Measurements from ENCODE around the gene FIG4. TPM values are rescaled to one million over a fixed set of nuclear protein-coding genes. Genes with fewer than 3 reads are reported as not detected.

FIG4 gene
- total RNA-seq, 2 experiments from 2014 or later = 13.8 to 14.5 TPM

GRCh38 chr6:109791301-109791700 lies 100.2 kb downstream of the FIG4 start:
- DNase-seq = no peak
- H3K27me3 Mint-ChIP-seq = no peaks in the 10 kb centered on the region
- peaks cover 19% of the 10 kb centered on the region for H3K36me3 Mint-ChIP-seq
- H3K9me3 Mint-ChIP-seq = peaks cover 4% of the 10 kb centered on the region
- H3K4me1 Mint-ChIP-seq = peaks cover 10% of the 10 kb centered on the region
- H3K27ac Mint-ChIP-seq = no peak overlapping the region
- no peak overlapping the region for H3K4me3 Mint-ChIP-seq

GRCh38 chr6:109793021-109793420 lies 101.9 kb downstream of the FIG4 start:
- no peak overlapping the region for H3K27ac Mint-ChIP-seq
- H3K4me1 Mint-ChIP-seq = peaks cover 6% of the 10 kb centered on the region
- H3K36me3 Mint-ChIP-seq = peaks cover 12% of the 10 kb centered on the region
- H3K9me3 Mint-ChIP-seq = no peaks in the 10 kb centered on the region
- no peak overlapping the region for H3K4me3 Mint-ChIP-seq
- H3K27me3 Mint-ChIP-seq = no peaks in the 10 kb centered on the region
- no peak for DNase-seq

GRCh38 chr6:109793792-109794191 lies 102.7 kb downstream of the FIG4 start:
- Mint-ChIP-seq H3K9me3 (no peaks in the 10 kb centered on the region), H3K27me3 (no peaks in the 10 kb centered on the region), H3K27ac (no peak overlapping the region), H3K4me3 (no peak overlapping the region), H3K36me3 (peaks cover 9% of the 10 kb centered on the region), H3K4me1 (peaks cover 6% of the 10 kb centered on the region)
- no peak for DNase-seq

- H3K27ac Mint-ChIP-seq = no peak overlapping the region
- no peaks in the 10 kb centered on the region for H3K27me3 Mint-ChIP-seq
- no peak for DNase-seq
- H3K4me1 Mint-ChIP-seq = peaks cover 6% of the 10 kb centered on the region
- H3K36me3 Mint-ChIP-seq = peaks cover 7% of the 10 kb centered on the region
- no peaks in the 10 kb centered on the region for H3K9me3 Mint-ChIP-seq
- no peak overlapping the region for H3K4me3 Mint-ChIP-seq
Measured at GRCh38 chr6:109794201-109794923, 103.3 kb downstream of the FIG4 start.

GRCh38 chr6:109795994-109796555 lies 105.0 kb downstream of the FIG4 start:
- Mint-ChIP-seq H3K36me3 (peaks cover 8% of the 10 kb centered on the region), H3K4me3 (no peak overlapping the region), H3K27ac (no peak overlapping the region), H3K4me1 (peaks cover 6% of the 10 kb centered on the region), H3K27me3 (no peaks in the 10 kb centered on the region), H3K9me3 (no peaks in the 10 kb centered on the region)
- DNase-seq = no peak

GRCh38 chr6:109799129-109799528 lies 108.0 kb downstream of the FIG4 start:
- Mint-ChIP-seq H3K9me3 (no peaks in the 10 kb centered on the region), H3K4me1 (peaks cover 9% of the 10 kb centered on the region), H3K4me3 (no peak overlapping the region), H3K27me3 (no peaks in the 10 kb centered on the region), H3K27ac (no peak overlapping the region), H3K36me3 (peaks cover 14% of the 10 kb centered on the region)
- DNase-seq = no peak

- Mint-ChIP-seq H3K4me1 (peaks cover 10% of the 10 kb centered on the region), H3K36me3 (peaks cover 13% of the 10 kb centered on the region), H3K9me3 (no peaks in the 10 kb centered on the region), H3K27ac (no peak overlapping the region), H3K27me3 (no peaks in the 10 kb centered on the region), H3K4me3 (no peak overlapping the region)
- DNase-seq = no peak
Measured at GRCh38 chr6:109799664-109800063, 108.6 kb downstream of the FIG4 start.

- Mint-ChIP-seq H3K36me3 (peaks cover 10% of the 10 kb centered on the region), H3K27ac (no peak overlapping the region), H3K27me3 (no peaks in the 10 kb centered on the region)
Measured at GRCh38 chr6:109800771-109801170, 109.7 kb downstream of the FIG4 start.

GRCh38 chr6:109801794-109802193 lies 110.7 kb downstream of the FIG4 start:
- Mint-ChIP-seq H3K4me1 (peaks cover 4% of the 10 kb centered on the region), H3K27ac (no peak overlapping the region), H3K27me3 (no peaks in the 10 kb centered on the region), H3K9me3 (no peaks in the 10 kb centered on the region), H3K36me3 (peaks cover 16% of the 10 kb centered on the region), H3K4me3 (no peak overlapping the region)
- DNase-seq = no peak

More at GRCh38 chr6:109800771-109801170, 109.7 kb downstream of the FIG4 start:
- H3K9me3 Mint-ChIP-seq = no peaks in the 10 kb centered on the region
- no peak overlapping the region for H3K4me3 Mint-ChIP-seq
- no peak for DNase-seq
- H3K4me1 Mint-ChIP-seq = peaks cover 6% of the 10 kb centered on the region

- peaks cover 27% of the 10 kb centered on the region for H3K36me3 Mint-ChIP-seq
- no peak for DNase-seq
- no peaks in the 10 kb centered on the region for H3K9me3 Mint-ChIP-seq
- peaks cover 4% of the 10 kb centered on the region for H3K4me1 Mint-ChIP-seq
- H3K4me3 Mint-ChIP-seq = no peak overlapping the region
- no peaks in the 10 kb centered on the region for H3K27me3 Mint-ChIP-seq
- no peak overlapping the region for H3K27ac Mint-ChIP-seq
Measured at GRCh38 chr6:109804020-109804419, 112.9 kb downstream of the FIG4 start.

- no peaks in the 10 kb centered on the region for H3K9me3 Mint-ChIP-seq
- H3K4me1 Mint-ChIP-seq = peaks cover 4% of the 10 kb centered on the region
- no peak for DNase-seq
- H3K27me3 Mint-ChIP-seq = no peaks in the 10 kb centered on the region
- no peak overlapping the region for H3K4me3 Mint-ChIP-seq
- H3K36me3 Mint-ChIP-seq = peaks cover 21% of the 10 kb centered on the region
- H3K27ac Mint-ChIP-seq = no peak overlapping the region
Measured at GRCh38 chr6:109807881-109808280, 116.8 kb downstream of the FIG4 start.

GRCh38 chr6:109808837-109809236 lies 117.7 kb downstream of the FIG4 start:
- H3K36me3 Mint-ChIP-seq = peaks cover 23% of the 10 kb centered on the region
- H3K27me3 Mint-ChIP-seq = no peaks in the 10 kb centered on the region
- peaks cover 4% of the 10 kb centered on the region for H3K4me1 Mint-ChIP-seq
- no peaks in the 10 kb centered on the region for H3K9me3 Mint-ChIP-seq
- DNase-seq = no peak
- H3K4me3 Mint-ChIP-seq = no peak overlapping the region
- no peak overlapping the region for H3K27ac Mint-ChIP-seq

GRCh38 chr6:109815054-109815453 lies 124.0 kb downstream of the FIG4 start:
- Mint-ChIP-seq H3K36me3 (peaks cover 8% of the 10 kb centered on the region), H3K9me3 (no peaks in the 10 kb centered on the region), H3K4me1 (no peaks in the 10 kb centered on the region), H3K27me3 (no peaks in the 10 kb centered on the region), H3K4me3 (no peak overlapping the region), H3K27ac (no peak overlapping the region)
- DNase-seq = no peak

- Mint-ChIP-seq H3K4me3 (no peak overlapping the region), H3K27ac (no peak overlapping the region), H3K4me1 (no peaks in the 10 kb centered on the region), H3K27me3 (no peaks in the 10 kb centered on the region), H3K9me3 (no peaks in the 10 kb centered on the region), H3K36me3 (peaks cover 8% of the 10 kb centered on the region)
- DNase-seq = no peak
Measured at GRCh38 chr6:109816452-109817374, 125.6 kb downstream of the FIG4 start.

- peaks cover 6% of the 10 kb centered on the region for H3K36me3 Mint-ChIP-seq
- no peaks in the 10 kb centered on the region for H3K27me3 Mint-ChIP-seq
- no peaks in the 10 kb centered on the region for H3K4me1 Mint-ChIP-seq
- no peak overlapping the region for H3K27ac Mint-ChIP-seq
- no peak overlapping the region for H3K4me3 Mint-ChIP-seq
- no peaks in the 10 kb centered on the region for H3K9me3 Mint-ChIP-seq
- DNase-seq = no peak
Measured at GRCh38 chr6:109820706-109821350, 129.7 kb downstream of the FIG4 start.

Data from activated naive CD8-positive, alpha-beta T cell treated with anti-CD3 and anti-CD28 coated beads for 36 hours (primary cell).